Smooth muscle cell of the brain vasculature (primary cell): ENCODE measurements around the gene ARHGEF11.

Experiments used
- DNase-seq: peaks from one replicate; pipeline ENCODE4 v3.0.0-alpha.2; 2012; ENCODE audit warnings: low read depth, low spot score

The ARHGEF11 gene

DNA sequence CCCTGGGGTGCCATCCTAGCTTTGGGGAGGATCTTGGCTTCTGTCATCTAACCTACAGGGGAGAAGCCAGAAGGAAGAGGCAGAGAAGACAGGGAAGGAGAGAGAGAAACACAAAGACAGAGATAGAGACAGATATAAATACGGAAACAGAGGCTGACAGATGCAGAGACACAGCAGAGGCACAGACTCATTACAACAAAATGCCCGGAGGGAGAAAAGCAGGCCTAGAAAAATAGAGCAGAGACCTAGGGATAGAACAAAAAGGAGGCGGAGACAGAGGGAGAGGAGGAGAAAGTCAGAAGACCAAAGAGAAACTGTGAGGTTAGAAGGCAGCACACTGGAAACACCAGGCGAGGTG lies 150.1 kb downstream of the ARHGEF11 start:
- no peak for DNase-seq

DNA sequence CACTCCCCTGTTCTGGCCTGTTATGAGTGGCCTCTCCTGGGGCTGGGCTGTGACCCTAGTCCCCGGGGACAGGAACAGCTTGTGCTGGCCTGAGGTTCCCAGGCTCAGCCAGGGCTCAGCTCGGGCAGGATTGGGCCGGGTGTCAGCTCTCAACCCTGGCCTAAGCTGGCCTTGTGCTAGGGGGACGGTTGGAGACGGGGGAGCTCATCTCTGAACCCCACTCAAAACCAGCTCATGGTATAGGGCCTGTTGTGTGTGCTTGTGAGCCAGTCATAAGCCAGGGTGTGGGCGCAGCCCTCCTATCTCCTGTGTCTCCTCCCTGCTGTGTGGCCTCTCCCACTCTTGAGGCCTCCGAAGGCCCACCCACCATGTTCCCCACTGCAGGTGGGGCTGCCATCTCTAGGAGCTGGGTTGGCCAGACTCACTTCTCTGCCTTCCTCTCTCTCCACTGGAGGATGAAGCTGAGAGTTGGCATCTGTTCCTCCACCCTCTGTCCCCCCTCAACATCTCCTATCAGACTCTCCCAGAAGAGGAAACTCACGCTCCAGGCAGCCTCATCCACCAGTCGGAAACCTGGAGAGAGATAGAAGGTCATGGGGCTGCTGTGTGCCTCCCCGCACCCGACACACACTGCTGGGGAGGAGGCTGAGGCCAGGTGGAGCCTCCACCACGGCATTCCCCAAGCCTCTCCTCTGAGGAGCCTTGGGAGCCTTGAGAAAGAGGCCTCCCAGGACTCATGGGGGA lies 150.7 kb downstream of the ARHGEF11 start:
- DNase-seq, result no peak

DNA sequence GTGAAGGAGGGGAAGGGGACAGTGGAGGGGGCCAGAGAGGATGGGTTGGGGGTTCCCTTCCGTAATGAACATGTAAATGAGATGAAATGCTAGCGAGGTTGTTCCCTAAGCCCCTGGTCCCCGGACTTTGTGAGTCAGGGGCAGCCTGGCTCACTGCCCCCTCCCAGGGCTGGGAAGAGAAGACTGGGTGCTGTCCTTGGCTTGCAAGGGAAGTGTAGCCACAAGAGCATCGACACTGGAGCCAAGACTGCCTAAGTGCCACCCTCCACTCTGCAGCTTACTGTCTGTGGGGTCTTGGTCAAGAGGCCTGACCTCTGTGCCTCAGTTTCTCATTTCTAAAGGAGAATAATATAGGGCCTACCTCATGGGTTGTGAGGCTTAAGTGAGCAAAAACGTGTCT lies 151.5 kb downstream of the ARHGEF11 start:
- no peak for DNase-seq

DNA sequence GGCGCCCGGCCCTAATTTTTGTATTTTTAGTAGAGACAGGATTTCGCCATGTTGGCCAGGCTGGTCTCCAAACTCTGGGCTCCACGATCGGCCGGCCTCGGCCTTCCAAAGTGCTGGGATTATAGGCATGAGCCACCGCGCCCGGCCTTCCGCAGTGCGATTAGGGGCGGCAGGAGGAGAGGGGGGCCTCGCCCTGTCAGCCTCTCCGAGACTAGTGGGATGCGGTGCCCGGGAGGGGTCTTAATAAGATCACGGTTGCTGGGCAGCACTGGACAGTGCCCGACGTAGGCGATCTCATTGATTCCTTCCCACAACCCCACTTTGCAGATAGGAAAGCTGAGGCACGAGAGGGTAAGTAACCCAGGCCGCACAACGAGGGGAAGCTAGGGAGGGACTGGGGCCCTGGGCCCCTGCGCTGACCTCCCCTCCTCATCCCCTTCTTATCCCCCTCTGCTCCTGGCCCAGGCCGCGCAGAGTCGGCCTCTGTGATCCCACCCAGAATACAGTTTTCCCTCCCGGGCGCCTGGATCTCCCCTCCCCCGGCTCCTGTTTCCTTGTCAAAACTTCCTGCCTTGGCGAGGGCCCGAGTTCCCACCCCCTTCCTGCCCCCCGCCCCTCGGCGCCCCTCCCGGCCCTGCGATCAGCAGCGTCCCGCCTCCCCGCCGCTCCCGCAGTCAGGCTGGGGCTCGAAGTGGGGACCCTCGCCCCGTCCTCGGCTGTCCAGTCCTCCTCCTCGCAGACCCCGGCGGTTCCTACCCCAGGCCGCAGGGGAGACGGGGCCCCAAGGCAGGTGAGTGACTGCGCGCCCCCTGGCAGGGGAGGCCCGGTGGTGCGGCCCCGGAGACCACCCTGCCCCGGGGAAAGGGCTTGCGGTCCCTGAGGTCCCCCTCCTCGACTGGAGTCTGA lies 152.2 kb downstream of the ARHGEF11 start, which contains the start of gene PEAR1:
PEAR1 (plus strand) TSS at position 671 of the 906 bp plus-strand sequence. CDS start 10,209 bp downstream, outside the sequence.
- DNase-seq, result no peak

DNA sequence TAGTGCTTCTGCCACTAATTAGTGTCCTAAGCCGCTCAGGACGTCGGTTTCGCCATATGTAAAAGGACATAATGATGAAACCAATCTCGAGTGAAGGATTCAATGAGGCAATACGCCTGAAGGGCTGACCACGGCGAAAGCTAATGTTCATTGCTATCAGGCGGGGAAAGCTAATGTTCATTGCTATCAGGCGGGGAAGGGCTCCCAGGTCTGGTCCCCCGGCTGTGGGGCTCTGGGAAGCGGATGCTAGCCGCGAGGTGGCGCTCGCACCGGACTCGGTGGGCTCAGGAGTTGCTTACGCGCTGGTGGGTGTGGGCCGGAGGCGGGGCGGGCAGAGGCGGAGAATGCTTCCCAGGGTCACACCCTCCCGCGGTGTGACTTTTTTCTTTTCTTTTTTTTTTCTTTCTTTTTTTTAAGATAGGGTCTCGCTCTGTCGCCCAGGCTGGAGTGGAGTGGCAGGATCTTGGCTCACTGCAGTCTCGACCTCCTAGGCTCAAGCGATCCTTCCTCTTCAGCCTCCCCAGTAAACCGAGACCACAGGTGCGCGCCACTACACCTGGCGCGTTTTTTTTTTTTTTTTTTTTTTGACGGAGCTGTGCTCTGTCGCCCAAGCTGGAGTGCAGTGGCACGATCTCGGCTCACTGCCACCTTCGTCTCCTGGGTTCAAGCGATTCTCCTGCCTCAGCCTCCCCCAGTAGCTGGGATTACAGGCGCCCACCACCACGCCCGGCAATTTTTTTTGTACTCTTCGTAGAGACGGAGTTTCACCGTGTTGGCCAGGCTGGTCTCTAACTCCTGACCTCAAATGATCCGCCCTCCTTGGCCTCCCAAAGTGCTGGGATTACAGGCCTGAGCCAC lies 153.1 kb downstream of the ARHGEF11 start:
- DNase-seq, result peak; percentile 77

DNA sequence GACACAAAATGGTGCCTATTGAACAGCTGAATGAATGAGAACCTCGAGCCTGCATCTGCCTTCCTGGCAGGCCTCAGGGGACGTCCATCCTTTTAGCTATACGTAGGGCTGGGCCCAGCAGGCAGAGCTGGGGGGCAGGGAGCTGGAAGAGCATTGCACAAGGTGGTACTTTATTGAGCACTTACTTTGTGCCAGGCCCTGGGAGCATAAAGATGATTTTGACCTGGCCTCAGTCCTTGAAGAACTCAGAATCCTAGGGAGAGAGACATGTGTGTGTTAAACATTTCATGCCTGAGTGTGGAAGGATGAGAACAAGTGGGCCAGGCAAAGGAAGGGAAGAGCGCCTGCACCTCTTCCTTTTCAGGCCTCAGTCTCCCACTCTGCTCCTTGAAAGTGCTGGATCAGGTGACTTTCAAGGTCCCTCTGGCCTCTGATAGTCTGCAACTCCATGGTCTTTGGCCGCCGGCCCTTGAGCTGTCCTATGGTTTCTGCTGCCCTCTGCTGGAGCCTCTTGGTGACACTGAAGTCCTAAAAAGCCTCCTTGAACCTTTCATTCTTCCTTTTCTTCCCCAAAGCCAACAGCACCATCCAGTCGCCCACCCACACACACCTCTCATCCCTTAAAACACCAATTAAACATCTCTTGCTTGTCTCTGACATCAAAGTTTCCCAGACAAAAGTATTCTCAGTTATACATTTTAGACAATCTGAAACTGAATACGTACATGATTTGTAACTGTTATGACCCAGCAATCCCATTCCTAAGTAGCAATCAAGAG lies 155.6 kb downstream of the ARHGEF11 start:
- DNase-seq, result no peak

DNA sequence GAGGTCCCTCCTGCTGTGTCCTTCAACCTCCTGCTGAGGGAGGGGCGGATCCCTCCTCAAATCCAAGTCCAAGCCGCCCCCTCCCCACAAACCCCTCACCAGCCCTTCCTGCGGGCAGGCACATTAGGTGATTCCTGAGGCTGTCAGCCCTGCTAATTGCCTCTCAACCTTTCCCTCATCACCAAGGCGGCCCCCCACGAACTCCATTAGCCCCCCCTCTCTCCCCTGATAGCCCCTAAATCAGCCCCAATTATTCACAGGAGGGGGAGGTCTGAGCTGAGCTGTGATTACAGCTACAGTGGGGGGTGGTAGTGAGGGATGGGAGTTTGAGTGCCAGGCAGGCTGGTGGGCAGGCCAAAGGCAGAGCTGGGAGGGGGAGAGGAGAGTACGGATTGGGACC lies 157.8 kb downstream of the ARHGEF11 start:
- no peak for DNase-seq

DNA sequence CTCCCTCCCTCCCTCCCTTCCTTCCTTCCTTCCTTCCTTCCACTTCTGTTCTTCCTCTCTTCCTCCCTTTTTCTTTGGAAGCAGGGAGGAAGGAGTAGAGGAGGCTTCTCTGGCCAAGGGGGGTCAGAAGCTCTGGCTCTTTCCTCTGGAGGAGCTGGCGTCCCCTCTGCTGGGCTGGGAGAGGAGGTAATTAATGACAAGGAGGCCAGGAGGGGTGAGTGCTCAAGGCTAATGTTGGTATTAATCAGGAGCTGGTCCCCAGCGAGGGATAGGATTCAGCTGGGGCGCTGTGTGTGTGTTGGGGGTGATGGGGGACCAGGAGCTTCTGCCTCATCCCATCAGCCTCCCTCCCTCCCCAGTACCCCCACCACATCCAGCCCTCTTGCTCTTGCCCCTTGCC lies 158.2 kb downstream of the ARHGEF11 start:
- no peak for DNase-seq

DNA sequence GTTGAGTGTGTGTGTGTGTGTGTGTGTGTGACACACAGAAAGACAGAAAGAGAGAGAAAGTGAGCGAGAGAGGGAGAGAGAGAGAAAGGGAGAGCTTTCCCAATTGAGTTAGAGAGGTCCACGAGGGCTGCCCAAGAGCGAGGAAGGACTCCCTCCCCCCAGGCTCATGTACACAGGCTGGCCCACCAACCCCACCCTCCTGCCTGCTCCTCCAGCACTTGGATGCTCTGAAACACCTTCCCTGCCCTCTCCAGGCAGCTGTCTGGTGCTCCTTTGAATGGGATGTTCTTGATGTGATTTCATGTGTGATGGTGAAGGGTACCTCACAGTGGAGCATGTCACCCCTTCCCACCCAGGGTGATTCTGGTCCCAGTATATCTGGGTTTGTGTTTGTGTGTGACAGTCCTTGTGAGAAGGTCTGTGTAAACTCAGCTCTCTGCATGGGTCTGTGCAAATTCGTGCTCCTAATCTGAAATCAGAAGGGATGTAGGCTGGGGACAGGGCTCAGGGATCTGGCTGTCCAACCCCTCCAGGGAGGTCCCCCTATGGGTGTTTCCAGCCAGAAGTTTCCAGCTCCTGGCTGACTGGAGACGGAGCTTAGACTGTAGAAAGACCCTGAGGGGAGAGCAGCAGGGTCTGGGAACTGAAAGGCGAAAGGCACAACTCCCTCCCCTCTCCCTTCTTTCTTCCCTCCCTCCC lies 158.8 kb downstream of the ARHGEF11 start:
- no peak for DNase-seq

DNA sequence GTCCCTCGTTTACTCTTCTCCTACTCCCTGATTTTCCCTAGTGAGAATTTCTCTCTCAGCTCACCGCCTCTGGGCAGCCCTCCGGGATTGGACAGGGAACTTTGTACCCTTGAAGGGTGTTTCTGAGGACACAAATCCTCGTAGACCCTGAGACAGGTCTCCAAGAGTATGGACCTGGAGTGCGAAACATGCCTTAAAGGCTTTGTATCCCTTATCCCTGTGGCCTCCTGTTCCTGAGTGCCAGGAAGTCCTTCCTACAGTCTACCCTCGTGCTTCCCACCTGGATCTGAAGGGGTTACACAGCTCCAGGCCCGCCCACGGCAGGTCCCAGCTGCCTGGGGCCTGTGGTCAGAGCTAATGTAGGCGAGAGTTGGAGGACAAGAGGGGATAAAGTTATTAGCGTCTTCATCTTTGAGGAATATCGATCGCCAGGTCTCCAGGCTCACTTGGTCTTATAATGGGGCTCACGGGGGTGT lies 159.6 kb downstream of the ARHGEF11 start:
- no peak for DNase-seq

DNA sequence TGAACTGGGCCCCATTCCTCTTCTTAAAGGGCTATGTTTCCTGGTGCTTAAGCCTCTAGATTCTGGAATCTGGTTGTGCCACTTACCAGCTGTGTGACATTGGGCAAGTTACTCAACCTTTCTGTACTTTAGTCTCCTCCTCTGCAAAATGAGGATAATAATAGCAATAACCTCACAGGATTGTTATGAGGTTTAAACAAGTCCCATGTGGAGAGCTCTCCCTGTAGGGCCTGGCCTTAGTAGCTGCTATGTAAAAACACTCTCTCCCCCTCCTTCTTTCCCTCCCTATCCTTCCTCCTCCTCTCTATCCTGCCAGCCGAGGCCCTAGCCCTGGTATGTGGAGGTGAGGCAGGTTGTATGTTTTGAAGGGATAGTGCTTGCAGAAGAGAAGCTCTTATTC lies 160.2 kb downstream of the ARHGEF11 start:
- DNase-seq, result no peak
